Measurements from ENCODE around the gene RRP7A. TPM values are rescaled to one million over a fixed set of nuclear protein-coding genes. Genes with fewer than 3 reads are reported as not detected.

RRP7A gene
- total RNA-seq, 2 donors from 2014 or later = 28.6 to 79.4 TPM

DNA sequence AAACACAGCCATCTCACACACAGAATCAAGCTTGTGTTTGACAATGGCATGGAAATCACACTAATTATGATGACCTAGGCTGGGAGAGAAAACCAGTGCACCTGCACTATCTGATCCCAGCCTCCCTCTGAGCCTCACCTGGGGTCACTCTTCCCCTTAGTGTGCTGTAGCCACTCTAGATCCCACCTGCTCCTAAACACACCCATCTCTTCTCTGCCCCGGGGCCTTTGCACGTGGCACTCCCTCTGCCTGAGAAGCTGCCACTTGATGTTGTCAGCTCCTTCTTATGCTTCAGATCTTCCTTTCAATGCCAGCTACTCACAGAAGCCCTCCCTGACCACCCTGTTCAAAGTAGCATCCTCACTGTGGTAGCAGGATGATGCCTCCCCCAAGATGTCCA lies 44.5 kb downstream of the RRP7A start:
- no peaks in the 10 kb centered on the region for H3K4me1 ChIP-seq
- intact Hi-C loops (cut with DNase I) = no loop called here
- no peak for TF ChIP-seq CTCF (IDR thresholded peaks at IDR 0.05)
- no peak for DNase-seq
- no peak overlapping the region for H3K9ac ChIP-seq (ENCODE audit: low read depth in 2 of 2, low read length in 2 of 2)
- H3K4me3 ChIP-seq = no peak overlapping the region
- no peaks in the 10 kb centered on the region for H3K27me3 ChIP-seq
- H3K27ac ChIP-seq = no peak overlapping the region
- no peaks in the 10 kb centered on the region for H3K36me3 ChIP-seq
- H3K9me3 ChIP-seq = no peaks in the 10 kb centered on the region

DNA sequence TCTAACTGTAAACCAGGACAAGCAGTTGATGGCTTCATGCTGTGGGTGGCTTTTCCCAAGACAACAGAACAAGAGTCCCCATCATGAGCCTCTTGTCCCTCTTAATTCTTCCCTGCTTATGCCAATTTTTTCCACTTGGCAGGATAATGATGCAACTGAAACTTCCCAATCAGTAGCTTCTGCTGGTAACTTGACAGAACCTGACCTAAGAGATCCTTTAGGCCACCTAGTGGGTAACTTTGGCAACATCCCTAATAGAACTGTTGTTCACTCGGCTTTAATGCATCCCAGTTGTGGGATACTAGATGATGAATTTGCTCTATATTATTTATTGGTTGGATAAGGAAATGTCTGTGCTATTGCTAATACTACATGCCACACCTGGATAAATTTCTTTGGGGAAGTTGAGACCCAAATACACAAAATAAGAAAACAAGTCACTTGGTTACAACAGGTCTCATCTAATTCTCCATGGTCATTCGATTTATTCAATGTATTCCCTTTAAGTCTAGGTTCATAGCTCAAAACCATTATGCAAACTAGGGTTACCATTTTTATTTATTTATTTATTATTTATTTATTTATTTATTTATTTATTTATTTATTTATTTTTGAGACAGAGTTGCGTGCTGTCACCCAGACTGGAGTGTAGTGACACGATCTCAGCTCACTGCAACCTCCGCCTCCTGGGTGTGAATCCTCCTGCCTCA lies 46.0 kb downstream of the RRP7A start:
- Histone ChIP-seq H3K27me3 (no peaks in the 10 kb centered on the region), H3K4me3 (no peak overlapping the region), H3K9me3 (no peaks in the 10 kb centered on the region), H3K9ac (ENCODE audit: low read depth in 2 of 2, low read length in 2 of 2) (no peak overlapping the region), H3K4me1 (no peaks in the 10 kb centered on the region), H3K27ac (no peak overlapping the region), H3K36me3 (no peaks in the 10 kb centered on the region)
- peak; percentile 51 for TF ChIP-seq CTCF (IDR thresholded peaks at IDR 0.05)
- peak; percentile 35 for DNase-seq
- intact Hi-C loops (cut with DNase I) = no loop called here

GRCh38 chr22:42472671-42473070 lies 46.9 kb downstream of the RRP7A start:
- intact Hi-C loops (cut with DNase I) = no loop called here
- Histone ChIP-seq H3K27ac (no peak overlapping the region), H3K27me3 (no peaks in the 10 kb centered on the region), H3K9ac (ENCODE audit: low read depth in 2 of 2, low read length in 2 of 2) (no peak overlapping the region), H3K4me3 (no peak overlapping the region), H3K36me3 (no peaks in the 10 kb centered on the region), H3K4me1 (no peaks in the 10 kb centered on the region), H3K9me3 (no peaks in the 10 kb centered on the region)
- DNase-seq = no peak
- no peak for TF ChIP-seq CTCF (IDR thresholded peaks at IDR 0.05)

DNA sequence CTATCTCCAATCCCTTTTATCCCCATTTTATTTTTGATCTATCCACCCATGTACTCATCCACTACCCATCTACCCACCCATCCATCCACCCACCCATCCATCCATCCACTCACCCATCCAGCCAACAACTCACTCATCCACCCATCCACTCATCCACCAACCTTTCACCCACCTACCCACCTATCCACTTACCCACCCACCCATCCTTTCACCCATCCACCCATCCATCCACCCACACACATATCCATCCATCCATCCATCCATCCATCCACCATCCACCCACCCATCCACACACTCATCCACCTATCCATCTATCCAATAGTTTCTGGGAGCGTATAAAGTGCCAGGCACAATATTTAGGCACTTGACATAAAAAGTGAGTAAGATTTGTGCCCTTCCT lies 48.2 kb downstream of the RRP7A start:
- TF ChIP-seq CTCF (IDR thresholded peaks at IDR 0.05) = no peak
- no peaks in the 10 kb centered on the region for H3K9me3 ChIP-seq
- intact Hi-C loops (cut with DNase I) = no loop called here
- H3K27ac ChIP-seq = no peak overlapping the region
- no peaks in the 10 kb centered on the region for H3K27me3 ChIP-seq
- no peaks in the 10 kb centered on the region for H3K4me1 ChIP-seq
- H3K36me3 ChIP-seq = no peaks in the 10 kb centered on the region
- H3K4me3 ChIP-seq = no peak overlapping the region
- no peak for DNase-seq
- no peak overlapping the region for H3K9ac ChIP-seq (ENCODE audit: low read depth in 2 of 2, low read length in 2 of 2)

DNA sequence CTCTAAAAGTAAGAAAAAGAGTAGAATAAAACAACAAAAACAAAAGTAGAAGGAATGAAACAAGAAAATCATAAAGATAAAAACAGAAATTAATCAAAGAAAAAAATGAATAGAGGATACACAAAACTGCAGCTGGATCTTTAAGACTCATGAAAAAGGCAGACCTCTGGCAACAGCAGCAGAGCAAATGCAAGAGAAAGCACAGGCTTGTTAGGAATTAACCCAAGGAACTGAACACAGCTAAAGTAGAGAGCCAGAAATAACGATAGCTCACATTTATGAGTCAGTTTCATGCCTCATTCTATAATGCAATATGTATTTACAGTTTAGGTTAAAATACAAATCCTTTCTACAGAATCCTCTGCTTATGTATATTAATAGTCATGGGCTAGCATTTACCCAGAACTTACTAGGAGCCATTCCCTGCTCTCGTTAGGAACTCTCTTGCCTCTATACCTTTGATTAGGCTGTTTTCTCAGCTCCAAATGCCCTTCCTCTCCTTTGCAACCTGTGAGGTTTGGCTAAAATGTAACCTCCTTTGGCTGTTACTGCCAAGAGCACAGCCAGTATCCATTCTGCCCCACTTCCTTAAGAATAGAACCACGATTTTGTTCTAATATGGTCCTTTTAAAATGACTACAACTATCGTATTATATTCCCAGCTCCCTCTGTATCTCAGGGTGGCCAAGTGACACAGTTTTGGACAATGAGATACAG lies 49.1 kb downstream of the RRP7A start:
- no peaks in the 10 kb centered on the region for H3K36me3 ChIP-seq
- no peaks in the 10 kb centered on the region for H3K9me3 ChIP-seq
- H3K4me1 ChIP-seq = no peaks in the 10 kb centered on the region
- no peak overlapping the region for H3K4me3 ChIP-seq
- no peak overlapping the region for H3K27ac ChIP-seq
- no peak for TF ChIP-seq CTCF (IDR thresholded peaks at IDR 0.05)
- H3K27me3 ChIP-seq = no peaks in the 10 kb centered on the region
- no peak for DNase-seq
- intact Hi-C loops (cut with DNase I) = no loop called here
- no peak overlapping the region for H3K9ac ChIP-seq (ENCODE audit: low read depth in 2 of 2, low read length in 2 of 2)

Measured in colonic mucosa (tissue), 4 donors.